HepG2 (cell line): Measurements from ENCODE around the gene HIRA. TPM values are rescaled to one million over a fixed set of nuclear protein-coding genes. Genes with fewer than 3 reads are reported as not detected.

Source experiments
- ATAC-seq: fragments of 200-7000 bp; cut with Tn5 transposase; 3 replicates; pipeline ENCODE4 v1.9.1; 2020; ENCODE audit warnings: mild to moderate bottlenecking, moderate library complexity
- BruUV-seq: library from RNA; stranded (reverse); fragments of 400-500 nt; replicated peaks from 2 replicates; lab custom pipeline; 2021; lab: Mats Ljungman, UMichigan
- CTCF ChIA-PET: fragments of 300-600 bp; formaldehyde crosslinking; extraction: SDS; loops from one replicate; lab custom pipeline; 2021; ENCODE audit warnings: low total read pairs, inconsistent platforms, low intra/inter-chr PET ratio; lab: Yijun Ruan, JAX
- POLR2A ChIA-PET: fragments of 350-600 bp; sonication (Branson Sonifier 250); formaldehyde crosslinking; loops from one replicate; lab custom pipeline; 2020; ENCODE audit warnings: antibody characterized with exemption, inconsistent platforms; lab: Yijun Ruan, JAX
- DNase-seq: peaks from one replicate; pipeline ENCODE4 v3.0.0-alpha.2; 2015; ENCODE audit warnings: low spot score
- FAIRE-seq: peaks from 3 replicates; lab custom pipeline; 2011; peaks lifted over from hg19 to GRCh38; lab: Jason Lieb, UNC
- H2AFZ ChIP-seq: one replicate; pipeline ENCODE4 v1.6.1; 2011; ENCODE audit warnings: low read length, inconsistent platforms
- H3K27ac ChIP-seq: fragments of 300-600 bp; 3 replicates; pipeline ENCODE4 v1.8.0; 2011; ENCODE audit warnings: mixed run types, mild to moderate bottlenecking, mixed read lengths, low read length, inconsistent platforms; ENCODE audit not compliant: insufficient read depth; ENCODE audit errors: extremely low read length
- H3K27me3 ChIP-seq, 2 experiments: fragments of 200-600 bp in 1 of 2; 2 replicates in 1 of 2; 3 replicates in 1 of 2; pipeline versions ENCODE4 v1.6.0 to v1.8.0; 2011; ENCODE audit warnings: low read length in 2 of 2, mild to moderate bottlenecking in 2 of 2, moderate library complexity in 2 of 2, inconsistent platforms in 1 of 2; ENCODE audit not compliant: insufficient read depth in 2 of 2, control insufficient read depth in 1 of 2
- H3K36me3 ChIP-seq, 2 experiments: fragments of 200-600 bp in 1 of 2; replicated peaks in 1 of 2; 2 replicates in 1 of 2; 3 replicates in 1 of 2; pipeline versions ENCODE4 v1.5.1 to v1.8.0; 2011; ENCODE audit warnings: low read length in 2 of 2, inconsistent platforms in 1 of 2; ENCODE audit not compliant: insufficient read depth in 2 of 2, control insufficient read depth in 1 of 2
- H3K4me1 ChIP-seq: 2 replicates; pipeline ENCODE4 v1.5.1; 2012; ENCODE audit warnings: low read length, inconsistent platforms; ENCODE audit not compliant: insufficient read depth
- H3K4me2 ChIP-seq: 2 replicates; pipeline ENCODE4 v1.6.0; 2011; ENCODE audit warnings: low read depth, low read length, inconsistent platforms
- H3K4me3 ChIP-seq, 3 experiments: fragments of 200-600 bp in 1 of 3; sonication (generic), shearing (Covaris generic) in 1 of 3; replicated peaks in 1 of 3; 2 replicates each; pipeline ENCODE4 v1.5.1; 2011 to 2016; ENCODE audit warnings: low read length in 3 of 3, inconsistent platforms in 2 of 3, low read depth in 2 of 3, mild to moderate bottlenecking in 2 of 3, control low read depth in 1 of 3, mixed read lengths in 1 of 3; ENCODE audit not compliant: insufficient read depth in 1 of 3
- H3K79me2 ChIP-seq: one replicate; pipeline ENCODE4 v1.6.1; 2011; ENCODE audit warnings: low read length, inconsistent platforms; ENCODE audit not compliant: insufficient read depth
- H3K9ac ChIP-seq: 2 replicates; pipeline ENCODE4 v1.6.0; 2011; ENCODE audit warnings: mild to moderate bottlenecking, low read depth, low read length, inconsistent platforms; ENCODE audit not compliant: insufficient read depth
- H3K9me3 ChIP-seq: 2 replicates; pipeline ENCODE4 v1.5.1; 2012; ENCODE audit warnings: mild to moderate bottlenecking, low read length
- H4K20me1 ChIP-seq: 2 replicates; pipeline ENCODE4 v1.6.0; 2011; ENCODE audit warnings: inconsistent platforms, mild to moderate bottlenecking, low read length, moderate library complexity; ENCODE audit not compliant: insufficient read depth
- HNF4G ChIP-seq, 2 experiments: sonication (generic) in 1 of 2; formaldehyde crosslinking in 1 of 2; IDR thresholded peaks; 2 replicates each; pipeline versions ENCODE4 v1.4.0 to v1.6.1; 2011 to 2020; ENCODE audit warnings: borderline replicate concordance in 2 of 2, low read depth in 2 of 2, mild to moderate bottlenecking in 2 of 2, low read length in 1 of 2, missing genetic modification reagents in 1 of 2, moderate library complexity in 1 of 2
- HOXA3 ChIP-seq: sonication (generic); formaldehyde crosslinking; IDR thresholded peaks from 2 replicates; pipeline ENCODE4 v1.5.0; 2020; ENCODE audit warnings: missing genetic modification reagents
- KDM1A ChIP-seq: IDR thresholded peaks from 2 replicates; pipeline ENCODE4 v1.6.1; 2016; ENCODE audit warnings: missing compliant biosample characterization
- KDM6A ChIP-seq: IDR thresholded peaks from 2 replicates; pipeline ENCODE4 v1.6.1; 2016; ENCODE audit warnings: low read depth
- KLF13 ChIP-seq: sonication (generic); formaldehyde crosslinking; IDR thresholded peaks from 2 replicates; pipeline ENCODE4 v1.4.0; 2020; ENCODE audit warnings: mild to moderate bottlenecking, missing genetic modification reagents
- NFKBIZ ChIP-seq: IDR thresholded peaks from 2 replicates; pipeline ENCODE4 v1.6.1; 2018; ENCODE audit warnings: missing genetic modification reagents, missing compliant biosample characterization
- TEAD3 ChIP-seq: optimal IDR thresholded peaks from 2 replicates; pipeline ENCODE3; 2016; ENCODE audit warnings: borderline replicate concordance
- ZC3H13 ChIP-seq: sonication (generic); formaldehyde crosslinking; IDR thresholded peaks from 2 replicates; pipeline ENCODE4 v1.8.1; 2023; ENCODE audit warnings: mild to moderate bottlenecking, missing genetic modification reagents, moderate library complexity
- ZFY ChIP-seq: sonication (generic); formaldehyde crosslinking; IDR thresholded peaks from 2 replicates; pipeline ENCODE4 v1.4.0; 2020; ENCODE audit warnings: missing genetic modification reagents
- ZNF180 ChIP-seq: sonication (generic); formaldehyde crosslinking; IDR thresholded peaks from 2 replicates; pipeline ENCODE4 v1.4.0; 2020; ENCODE audit warnings: low read depth, missing genetic modification reagents, borderline replicate concordance
- ZNF292 ChIP-seq: sonication (generic); formaldehyde crosslinking; IDR thresholded peaks from 2 replicates; pipeline ENCODE4 v1.8.1; 2022; ENCODE audit warnings: mild to moderate bottlenecking, low read depth, missing genetic modification reagents, borderline replicate concordance
- ZNF350 ChIP-seq: sonication (generic); formaldehyde crosslinking; IDR thresholded peaks from 2 replicates; pipeline ENCODE4 v1.4.0; 2020; ENCODE audit warnings: mild to moderate bottlenecking, low read depth, missing genetic modification reagents, borderline replicate concordance
- ZNF660 ChIP-seq: sonication (generic); formaldehyde crosslinking; IDR thresholded peaks from 2 replicates; pipeline ENCODE4 v1.5.1; 2020; ENCODE audit warnings: mild to moderate bottlenecking, low read depth, missing genetic modification reagents, borderline replicate concordance
- WGBS: methylation state at CpG from one replicate; pipeline ENCODE4 v1.1.6; 2017; ENCODE audit warnings: low lambda C conversion rate; 5-methylcytosine and 5-hydroxymethylcytosine counted together
- in situ Hi-C: cut with HindIII; loops from 2 replicates; pipeline ENCODE4 v1.10.0; 2017; ENCODE audit warnings: low pct_unique_long_range_greater_than_20kb; ENCODE audit not compliant: extremely low pct_ligation_motif_present
- intact Hi-C: fragments of 100-400 bp; cut with micrococcal nuclease; formaldehyde crosslinking; loops from one replicate; pipeline ENCODE4 v1.10.0; 2022; ENCODE audit not compliant: unreplicated experiment
- polyA plus RNA-seq, 8 experiments: library from polyadenylated mRNA; depleted of rRNA in 3 of 8; stranded (reverse) in 7 of 8; unstranded in 1 of 8; fragments of >200 nt; fragmentation: Illumina TruSeq in 4 of 8; extraction: Trizol in 4 of 8; gene quantifications; 2 replicates each; pipeline versions ENCODE4 v1.2.1 to v1.2.3, GENCODE V29; 2011 to 2016; ENCODE audit warnings: low read depth in 4 of 8, missing spikeins in 1 of 8, mixed read lengths in 1 of 8; ENCODE audit not compliant: insufficient read depth in 1 of 8
- total RNA-seq, 5 experiments: library from RNA; depleted of rRNA; stranded (reverse); fragments of >200 nt; fragmentation: Illumina TruSeq; extraction: Trizol; gene quantifications; 2 replicates each; pipeline ENCODE4 v1.2.3, GENCODE V29; 2016; ENCODE audit warnings: low read depth in 1 of 5
- TF ChIP-seq, protein P1 (sequence below): sonication (generic); formaldehyde crosslinking; IDR thresholded peaks from 2 replicates; pipeline ENCODE4 v1.5.1; 2020; ENCODE audit warnings: mild to moderate bottlenecking, moderate library complexity, missing genetic modification reagents
- TF ChIP-seq, protein P2 (sequence below): sonication (generic); formaldehyde crosslinking; IDR thresholded peaks from 2 replicates; pipeline ENCODE4 v1.4.0; 2020; ENCODE audit warnings: missing genetic modification reagents
- TF ChIP-seq, protein P3 (sequence below): sonication (generic); formaldehyde crosslinking; IDR thresholded peaks from 2 replicates; pipeline ENCODE4 v1.4.0; 2020; ENCODE audit warnings: mild to moderate bottlenecking, low read depth, missing genetic modification reagents
- TF ChIP-seq, protein P4 (sequence below): IDR thresholded peaks from 2 replicates; pipeline ENCODE4 v1.6.1; 2018; ENCODE audit warnings: missing genetic modification reagents

The HIRA gene
- total and polyA plus RNA-seq, 2 of the 13 experiments (the other 11 are each of a cell fraction or from before 2014, with no cell fraction given) = 21.5 to 29.2 TPM

- peaks cover 4 to 49% of the 10 kb centered on the region in 2 experiments; a peak in 3 of 5 replicates for H3K36me3 ChIP-seq
- no peak for FAIRE-seq
- peaks cover 95% of the 10 kb centered on the region for H3K79me2 ChIP-seq
- no peak for DNase-seq
- H3K4me1 ChIP-seq = peaks cover 42% of the 10 kb centered on the region
- no peaks in the 10 kb centered on the region; a peak in 1 of 5 replicates for H3K27me3 ChIP-seq
- no peak overlapping the region for H3K4me3 ChIP-seq
- no peaks in the 10 kb centered on the region for H3K9me3 ChIP-seq
- peaks cover 48% of the 10 kb centered on the region for H4K20me1 ChIP-seq
- intact Hi-C loops = no loop called here
- POLR2A ChIA-PET = no interaction called here
- CTCF ChIA-PET = no interaction called here
- no peak overlapping the region for H3K27ac ChIP-seq
- BruUV-seq = no TSS peak
- H3K9ac ChIP-seq = no peak overlapping the region
- TF ChIP-seq HNF4G (IDR thresholded peaks at IDR 0.05; ENCODE audit: borderline replicate concordance, low read depth, low read length) (no peak), HNF4G (CRISPR knock-in tag; IDR thresholded peaks at IDR 0.05; ENCODE audit: borderline replicate concordance, low read depth) (no peak), ZNF292 (CRISPR knock-in tag) (no peak), KLF13 (CRISPR knock-in tag) (no peak), TEAD3 (no peak), ZNF180 (no peak), ZFY (CRISPR knock-in tag) (no peak), ZNF660 (CRISPR knock-in tag) (no peak), KDM6A (CRISPR knock-in tag) (no peak), HOXA3 (CRISPR knock-in tag) (no peak), ZNF350 (CRISPR knock-in tag) (no peak), NFKBIZ (CRISPR knock-in tag) (no peak), ZC3H13 (CRISPR knock-in tag) (no peak), KDM1A (CRISPR knock-in tag) (no peak)
- TF ChIP-seq, protein P1, sequence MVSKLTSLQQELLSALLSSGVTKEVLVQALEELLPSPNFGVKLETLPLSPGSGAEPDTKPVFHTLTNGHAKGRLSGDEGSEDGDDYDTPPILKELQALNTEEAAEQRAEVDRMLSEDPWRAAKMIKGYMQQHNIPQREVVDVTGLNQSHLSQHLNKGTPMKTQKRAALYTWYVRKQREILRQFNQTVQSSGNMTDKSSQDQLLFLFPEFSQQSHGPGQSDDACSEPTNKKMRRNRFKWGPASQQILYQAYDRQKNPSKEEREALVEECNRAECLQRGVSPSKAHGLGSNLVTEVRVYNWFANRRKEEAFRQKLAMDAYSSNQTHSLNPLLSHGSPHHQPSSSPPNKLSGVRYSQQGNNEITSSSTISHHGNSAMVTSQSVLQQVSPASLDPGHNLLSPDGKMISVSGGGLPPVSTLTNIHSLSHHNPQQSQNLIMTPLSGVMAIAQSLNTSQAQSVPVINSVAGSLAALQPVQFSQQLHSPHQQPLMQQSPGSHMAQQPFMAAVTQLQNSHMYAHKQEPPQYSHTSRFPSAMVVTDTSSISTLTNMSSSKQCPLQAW (CRISPR knock-in tag) = no peak
- TF ChIP-seq, protein P2, sequence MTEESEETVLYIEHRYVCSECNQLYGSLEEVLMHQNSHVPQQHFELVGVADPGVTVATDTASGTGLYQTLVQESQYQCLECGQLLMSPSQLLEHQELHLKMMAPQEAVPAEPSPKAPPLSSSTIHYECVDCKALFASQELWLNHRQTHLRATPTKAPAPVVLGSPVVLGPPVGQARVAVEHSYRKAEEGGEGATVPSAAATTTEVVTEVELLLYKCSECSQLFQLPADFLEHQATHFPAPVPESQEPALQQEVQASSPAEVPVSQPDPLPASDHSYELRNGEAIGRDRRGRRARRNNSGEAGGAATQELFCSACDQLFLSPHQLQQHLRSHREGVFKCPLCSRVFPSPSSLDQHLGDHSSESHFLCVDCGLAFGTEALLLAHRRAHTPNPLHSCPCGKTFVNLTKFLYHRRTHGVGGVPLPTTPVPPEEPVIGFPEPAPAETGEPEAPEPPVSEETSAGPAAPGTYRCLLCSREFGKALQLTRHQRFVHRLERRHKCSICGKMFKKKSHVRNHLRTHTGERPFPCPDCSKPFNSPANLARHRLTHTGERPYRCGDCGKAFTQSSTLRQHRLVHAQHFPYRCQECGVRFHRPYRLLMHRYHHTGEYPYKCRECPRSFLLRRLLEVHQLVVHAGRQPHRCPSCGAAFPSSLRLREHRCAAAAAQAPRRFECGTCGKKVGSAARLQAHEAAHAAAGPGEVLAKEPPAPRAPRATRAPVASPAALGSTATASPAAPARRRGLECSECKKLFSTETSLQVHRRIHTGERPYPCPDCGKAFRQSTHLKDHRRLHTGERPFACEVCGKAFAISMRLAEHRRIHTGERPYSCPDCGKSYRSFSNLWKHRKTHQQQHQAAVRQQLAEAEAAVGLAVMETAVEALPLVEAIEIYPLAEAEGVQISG (CRISPR knock-in tag) = no peak
- TF ChIP-seq, protein P3, sequence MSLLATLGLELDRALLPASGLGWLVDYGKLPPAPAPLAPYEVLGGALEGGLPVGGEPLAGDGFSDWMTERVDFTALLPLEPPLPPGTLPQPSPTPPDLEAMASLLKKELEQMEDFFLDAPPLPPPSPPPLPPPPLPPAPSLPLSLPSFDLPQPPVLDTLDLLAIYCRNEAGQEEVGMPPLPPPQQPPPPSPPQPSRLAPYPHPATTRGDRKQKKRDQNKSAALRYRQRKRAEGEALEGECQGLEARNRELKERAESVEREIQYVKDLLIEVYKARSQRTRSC (CRISPR knock-in tag) = no peak
- TF ChIP-seq, protein P4, sequence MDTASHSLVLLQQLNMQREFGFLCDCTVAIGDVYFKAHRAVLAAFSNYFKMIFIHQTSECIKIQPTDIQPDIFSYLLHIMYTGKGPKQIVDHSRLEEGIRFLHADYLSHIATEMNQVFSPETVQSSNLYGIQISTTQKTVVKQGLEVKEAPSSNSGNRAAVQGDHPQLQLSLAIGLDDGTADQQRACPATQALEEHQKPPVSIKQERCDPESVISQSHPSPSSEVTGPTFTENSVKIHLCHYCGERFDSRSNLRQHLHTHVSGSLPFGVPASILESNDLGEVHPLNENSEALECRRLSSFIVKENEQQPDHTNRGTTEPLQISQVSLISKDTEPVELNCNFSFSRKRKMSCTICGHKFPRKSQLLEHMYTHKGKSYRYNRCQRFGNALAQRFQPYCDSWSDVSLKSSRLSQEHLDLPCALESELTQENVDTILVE = no peak
- TF ChIP-seq, all 625 proteins: peak for 0
- in situ Hi-C loops = no loop called here
- 93% methylated on average over 6 of the region's 6 CpGs for WGBS
- Histone ChIP-seq H2AFZ (no peak overlapping the region), H3K4me2 (no peak overlapping the region)
- ATAC-seq = no peak
Observed at GRCh38 chr22:19420321-19420720, 11.2 kb downstream of the HIRA start.
